Sciatic nerve (tissue), 2 donors: ENCODE results near the gene GFOD2. TPM values are rescaled to one million over a fixed set of nuclear protein-coding genes. Genes with fewer than 3 reads are reported as not detected.

Experiments
- ATAC-seq: fragments of 200-7000 bp; cut with Tn5 transposase; one replicate; pipeline ENCODE4 v1.9.1; 2020; ENCODE audit warnings: mild to moderate bottlenecking, moderate library complexity
- DNase-seq: peaks from one replicate; pipeline ENCODE4 v3.0.0-alpha.2; 2020; ENCODE audit warnings: low spot score
- intact Hi-C: fragments of 100-400 bp; cut with DNase I; formaldehyde crosslinking; loops from one replicate; pipeline ENCODE4 v1.14.2; 2022
- total RNA-seq: library from RNA; stranded (reverse); fragmentation: NEBNext Ultra II Directional; extraction: Animal tissue kit (Norgen Biotek cat#: 25700); gene quantifications from one replicate; pipeline ENCODE4 v1.2.1, GENCODE V29; 2021
- donor health status: DM: no; HTN: no; CAD: no.
- donor health status: DM: no; HTN: no; CAD: no.

Gene GFOD2
- total RNA-seq, 1 donor from 2014 or later: 16.8 TPM

- no peak for DNase-seq
- ATAC-seq: no peak
- intact Hi-C loops: no loop called here
Measured at GRCh38 chr16:67652578-67653127, 66.5 kb downstream of the GFOD2 start.

GRCh38 chr16:67651847-67652246 is 67.3 kb downstream of the GFOD2 start:
- DNase-seq (no peak), ATAC-seq (no peak)
- intact Hi-C loops: no loop called here

- no peak for ATAC-seq
- no peak for DNase-seq
- intact Hi-C loops: no loop called here
Measured at GRCh38 chr16:67651039-67651438, 68.1 kb downstream of the GFOD2 start.

GRCh38 chr16:67650023-67650422 is 69.1 kb downstream of the GFOD2 start:
- intact Hi-C loops: no loop called here
- DNase-seq (no peak), ATAC-seq (no peak)

GRCh38 chr16:67649494-67649931 is 69.6 kb downstream of the GFOD2 start:
- intact Hi-C loops: no loop called here
- DNase-seq (no peak), ATAC-seq (peak; percentile 73)

- ATAC-seq (no peak), DNase-seq (no peak)
- intact Hi-C loops: no loop called here
Measured at GRCh38 chr16:67648764-67649407, 70.2 kb downstream of the GFOD2 start.

GRCh38 chr16:67648088-67648763 is 70.9 kb downstream of the GFOD2 start:
- intact Hi-C loops: no loop called here
- DNase-seq: no peak
- ATAC-seq: no peak

GRCh38 chr16:67647681-67648080 is 71.4 kb downstream of the GFOD2 start:
- no peak for ATAC-seq
- intact Hi-C loops: no loop called here
- DNase-seq: no peak

GRCh38 chr16:67647111-67647651 is 71.9 kb downstream of the GFOD2 start:
- ATAC-seq (no peak), DNase-seq (no peak)
- intact Hi-C loops: no loop called here

GRCh38 chr16:67645397-67646121 is 73.6 kb downstream of the GFOD2 start:
- DNase-seq (no peak), ATAC-seq (no peak)
- intact Hi-C loops: no loop called here

GRCh38 chr16:67644038-67644437 is 75.1 kb downstream of the GFOD2 start:
- intact Hi-C loops: no loop called here
- ATAC-seq (no peak), DNase-seq (no peak)

- DNase-seq (no peak), ATAC-seq (peak; percentile 27)
- intact Hi-C loops: no loop called here
Measured at GRCh38 chr16:67641779-67642708, 77.1 kb downstream of the GFOD2 start.

- intact Hi-C loops: no loop called here
- DNase-seq (no peak), ATAC-seq (no peak)
Measured at GRCh38 chr16:67637625-67638024, 81.5 kb downstream of the GFOD2 start.

GRCh38 chr16:67636713-67637112 is 82.4 kb downstream of the GFOD2 start:
- ATAC-seq (no peak), DNase-seq (no peak)
- intact Hi-C loops: no loop called here

- intact Hi-C loops: no loop called here
- DNase-seq (no peak), ATAC-seq (no peak)
Measured at GRCh38 chr16:67632415-67633172, 86.5 kb downstream of the GFOD2 start.

- ATAC-seq: no peak
- intact Hi-C loops: no loop called here
- no peak for DNase-seq
Measured at GRCh38 chr16:67628216-67628615, 90.9 kb downstream of the GFOD2 start.
